Panc1 (cell line): ENCODE data around the gene AKAP13. TPM values are rescaled to one million over a fixed set of nuclear protein-coding genes. Genes with fewer than 3 reads are reported as not detected.

Experiments used
- ATAC-seq: fragments of 200-7000 bp; cut with Tn5 transposase; 2 replicates; pipeline ENCODE4 v1.9.1; 2020; ENCODE audit warnings: mild to moderate bottlenecking, moderate library complexity
- BruUV-seq: library from RNA; stranded (reverse); fragments of 400-500 nt; replicated peaks from 2 replicates; lab custom pipeline; 2021; lab: Mats Ljungman, UMichigan
- CTCF ChIA-PET: fragments of 300-600 bp; sonication (Branson Sonifier 250); formaldehyde crosslinking; loops from one replicate; lab custom pipeline; 2022; ENCODE audit warnings: antibody characterized with exemption; lab: Charles Lee
- POLR2A ChIA-PET: fragments of 300-600 bp; sonication (Branson Sonifier 250); formaldehyde crosslinking; loops from one replicate; lab custom pipeline; 2022; ENCODE audit warnings: antibody characterized with exemption; lab: Charles Lee
- DNase-seq: peaks from one replicate; pipeline ENCODE4 v3.0.0-alpha.2; 2010; ENCODE audit warnings: low read depth, low spot score
- H3K27ac ChIP-seq: 2 replicates; pipeline ENCODE4 v1.5.1; 2011; ENCODE audit warnings: mild to moderate bottlenecking, low read length, inconsistent platforms
- H3K27me3 ChIP-seq: fragments of 200-500 bp; sonication (Bioruptor generic); 2 replicates; pipeline ENCODE4 v1.6.0; 2014; ENCODE audit warnings: low read length, inconsistent platforms; ENCODE audit not compliant: control insufficient read depth, insufficient read depth
- H3K36me3 ChIP-seq: fragments of 200-500 bp; sonication (Bioruptor generic); 2 replicates; pipeline ENCODE4 v1.5.1; 2014; ENCODE audit warnings: inconsistent platforms, mild to moderate bottlenecking, low read length, moderate library complexity; ENCODE audit not compliant: control insufficient read depth, insufficient read depth
- H3K4me1 ChIP-seq: 2 replicates; pipeline ENCODE4 v1.5.1; 2011; ENCODE audit warnings: inconsistent platforms, mild to moderate bottlenecking, low read length, moderate library complexity; ENCODE audit not compliant: control insufficient read depth, insufficient read depth
- H3K4me3 ChIP-seq, 2 experiments: 2 replicates each; pipeline ENCODE4 v1.5.1; 2011 to 2012; ENCODE audit warnings: low read depth in 2 of 2, low read length in 2 of 2, mild to moderate bottlenecking in 2 of 2, inconsistent platforms in 1 of 2, moderate library complexity in 1 of 2
- H3K9me3 ChIP-seq: fragments of 200-500 bp; sonication (Bioruptor generic); 2 replicates; pipeline ENCODE4 v1.5.1; 2014; ENCODE audit warnings: low read depth, mild to moderate bottlenecking, inconsistent platforms, low read length, moderate library complexity; ENCODE audit not compliant: control insufficient read depth, insufficient read depth
- CTCF ChIP-seq: fragments of 450-650 bp; IDR thresholded peaks from 2 replicates; pipeline ENCODE4 v1.5.1; 2017; ENCODE audit warnings: mild to moderate bottlenecking
- POLR2AphosphoS5 ChIP-seq: IDR thresholded peaks from 2 replicates; pipeline ENCODE4 v1.6.1; 2012; ENCODE audit warnings: mild to moderate bottlenecking, low read depth, low read length, moderate library complexity
- REST ChIP-seq, 2 experiments: IDR thresholded peaks; 2 replicates each; pipeline ENCODE4 v1.6.1; 2011 to 2012; ENCODE audit warnings: low read depth in 2 of 2, control low read depth in 1 of 2, low read length in 1 of 2, mild to moderate bottlenecking in 1 of 2, moderate library complexity in 1 of 2; ENCODE audit not compliant: insufficient read depth in 1 of 2
- SIN3A ChIP-seq: IDR thresholded peaks from 2 replicates; pipeline ENCODE4 v1.6.1; 2012; ENCODE audit warnings: low read depth, mild to moderate bottlenecking, low read length, moderate library complexity, borderline replicate concordance; ENCODE audit not compliant: insufficient read depth
- TCF7L2 ChIP-seq: IDR thresholded peaks from 2 replicates; pipeline ENCODE4 v1.6.1; 2011; ENCODE audit warnings: mild to moderate bottlenecking, low read depth, low read length, inconsistent platforms
- in situ Hi-C: cut with HindIII; loops from 2 replicates; pipeline ENCODE4 v1.10.0; 2016; ENCODE audit warnings: low sequenced_read_pairs, low pct_unique_long_range_greater_than_20kb
- intact Hi-C: fragments of 100-400 bp; cut with micrococcal nuclease; formaldehyde crosslinking; loops from one replicate; pipeline ENCODE4 v1.10.0; 2022; ENCODE audit not compliant: unreplicated experiment
- total RNA-seq: library from RNA; stranded (reverse); gene quantifications from one replicate; pipeline ENCODE4 v1.2.1, GENCODE V29; 2021; ENCODE audit not compliant: unreplicated experiment

AKAP13 gene
- total RNA-seq, 1 experiment from 2014 or later: 94.2 TPM

- Histone ChIP-seq H3K36me3 (peaks cover 2% of the 10 kb centered on the region; the same call in 1 of the 2 replicates), H3K9me3 (no peaks in the 10 kb centered on the region), H3K4me1 (peaks cover 17% of the 10 kb centered on the region), H3K4me3 (no peak overlapping the region), H3K27ac (no peak overlapping the region), H3K27me3 (no peaks in the 10 kb centered on the region)
- TF ChIP-seq POLR2AphosphoS5: no peak
- no peak for TF ChIP-seq SIN3A
- no peak for TF ChIP-seq REST (IDR thresholded peaks at IDR 0.05; ENCODE audit: insufficient read depth in 1 of 2, low read depth in 2 of 2, low read length in 1 of 2)
- TF ChIP-seq TCF7L2: no peak
- no peak for TF ChIP-seq CTCF
- CTCF ChIA-PET: no interaction called here
- no TSS peak for BruUV-seq
- POLR2A ChIA-PET: no interaction called here
- in situ Hi-C loops: no loop called here
- no peak for DNase-seq
- intact Hi-C loops: loop anchor here (5.0 kb wide), 1 partner anchor 157 kb away; no protein-coding TSS in a partner anchor
- ATAC-seq: no peak
Measured at GRCh38 chr15:85488997-85489396, 108.6 kb downstream of the AKAP13 start.

GRCh38 chr15:85489773-85490493, 109.5 kb downstream of the AKAP13 start:
- no peak for TF ChIP-seq SIN3A
- TF ChIP-seq CTCF: no peak
- no peak for TF ChIP-seq REST (IDR thresholded peaks at IDR 0.05; ENCODE audit: insufficient read depth in 1 of 2, low read depth in 2 of 2, low read length in 1 of 2)
- TF ChIP-seq TCF7L2: no peak
- TF ChIP-seq POLR2AphosphoS5: no peak
- intact Hi-C loops (loop anchor here (5.0 kb wide), 1 partner anchor 158 kb away; no protein-coding TSS in a partner anchor), in situ Hi-C loops (no loop called here)
- Histone ChIP-seq H3K9me3 (no peaks in the 10 kb centered on the region), H3K27ac (no peak overlapping the region; the same call in 1 of the 2 replicates), H3K4me3 (no peak overlapping the region), H3K4me1 (peaks cover 16% of the 10 kb centered on the region), H3K27me3 (no peaks in the 10 kb centered on the region), H3K36me3 (peaks cover 2% of the 10 kb centered on the region; the same call in 1 of the 2 replicates)
- DNase-seq: no peak
- ChIA-PET CTCF (interaction anchor here (0.5 to 0.6 kb wide), 2 partner anchors 89 to 162 kb away, joined by 3 to 12 read pairs; no protein-coding TSS in a partner anchor), POLR2A (interaction anchor here (0.6 kb wide), 1 partner anchor 102 kb away, joined by 4 read pairs; no protein-coding TSS in a partner anchor)
- ATAC-seq: no peak
- no TSS peak for BruUV-seq
